H1 (cell line): Measurements from ENCODE around the gene KRT78. TPM values are rescaled to one million over a fixed set of nuclear protein-coding genes. Genes with fewer than 3 reads are reported as not detected.

Source experiments
- EZH2 ChIP-seq: fragments of 200-600 bp; sonication (generic); IDR thresholded peaks from 2 replicates; pipeline ENCODE4 v1.7.1; 2012; ENCODE audit warnings: low read depth, mild to moderate bottlenecking, moderate library complexity, low read length, inconsistent platforms; ENCODE audit not compliant: severe bottlenecking
- GTF2F1 ChIP-seq: IDR thresholded peaks from 2 replicates; pipeline ENCODE4 v1.6.1; 2012; ENCODE audit warnings: low read depth, low read length, improper control_type of control experiment, borderline replicate concordance
- JUN ChIP-seq: IDR thresholded peaks from 2 replicates; pipeline ENCODE4 v1.6.1; 2011; ENCODE audit warnings: low read depth, mild to moderate bottlenecking, improper control_type of control experiment, low read length
- polyA plus RNA-seq, 7 experiments: library from polyadenylated mRNA; depleted of rRNA in 3 of 7; stranded (reverse) in 5 of 7; unstranded in 2 of 7; fragments of >200 nt in 5 of 7; fragments of 200-250 nt in 2 of 7; gene quantifications; 1 replicate in 5 of 7; 2 replicates in 1 of 7; 4 replicates in 1 of 7; pipeline versions ENCODE4 v1.2.1 to v1.2.3, GENCODE V29; 2011 to 2013; ENCODE audit warnings: missing spikeins in 2 of 7, mixed read lengths in 2 of 7
- total RNA-seq: library from RNA; stranded (reverse); fragmentation: NEBNext Ultra II Directional; extraction: Animal tissue kit (Norgen Biotek cat#: 25700); gene quantifications from 2 replicates; pipeline ENCODE4 v1.2.1, GENCODE V29; 2021
- TF ChIP-seq, protein P1 (sequence below): IDR thresholded peaks from 2 replicates; pipeline ENCODE4 v1.6.1; 2012; ENCODE audit warnings: low read length, inconsistent platforms

KRT78 gene
- total and polyA plus RNA-seq, 2 of the 8 experiments (the other 6 are each of a cell fraction or from before 2014, with no cell fraction given): not detected

GRCh38 chr12:52836491-52837412 is 12.0 kb downstream of the KRT78 start (continued):
- no peak for TF ChIP-seq EZH2
- no peak for TF ChIP-seq JUN
- TF ChIP-seq, protein P1, sequence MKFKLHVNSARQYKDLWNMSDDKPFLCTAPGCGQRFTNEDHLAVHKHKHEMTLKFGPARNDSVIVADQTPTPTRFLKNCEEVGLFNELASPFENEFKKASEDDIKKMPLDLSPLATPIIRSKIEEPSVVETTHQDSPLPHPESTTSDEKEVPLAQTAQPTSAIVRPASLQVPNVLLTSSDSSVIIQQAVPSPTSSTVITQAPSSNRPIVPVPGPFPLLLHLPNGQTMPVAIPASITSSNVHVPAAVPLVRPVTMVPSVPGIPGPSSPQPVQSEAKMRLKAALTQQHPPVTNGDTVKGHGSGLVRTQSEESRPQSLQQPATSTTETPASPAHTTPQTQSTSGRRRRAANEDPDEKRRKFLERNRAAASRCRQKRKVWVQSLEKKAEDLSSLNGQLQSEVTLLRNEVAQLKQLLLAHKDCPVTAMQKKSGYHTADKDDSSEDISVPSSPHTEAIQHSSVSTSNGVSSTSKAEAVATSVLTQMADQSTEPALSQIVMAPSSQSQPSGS: no peak
- no peak for TF ChIP-seq GTF2F1
